Neural cell (in vitro differentiated cells): Measurements from ENCODE around the gene RHOT1. TPM values are rescaled to one million over a fixed set of nuclear protein-coding genes. Genes with fewer than 3 reads are reported as not detected.
"Not testable (repeated sequence)": the region's sequence is repeated elsewhere in the genome, so short reads cannot be mapped to it uniquely, and the experiment has no call there.

ENCODE experiments used
- H2AFZ ChIP-seq: fragments of 200-600, 300-800 bp; sonication (generic), shearing (Covaris generic); 2 replicates; pipeline ENCODE4 v1.6.0; 2014; ENCODE audit warnings: low read depth, mild to moderate bottlenecking, antibody characterized with exemption, low read length, moderate library complexity
- H3F3A ChIP-seq: fragments of 200-600 bp; shearing (Covaris generic); 2 replicates; pipeline ENCODE4 v1.6.1; 2016; ENCODE audit warnings: mild to moderate bottlenecking, moderate library complexity, mixed read lengths, antibody characterized with exemption, low read length; ENCODE audit not compliant: insufficient read depth, poor library complexity, severe bottlenecking
- H3K27ac ChIP-seq: fragments of 200-600, 300-800 bp; sonication (generic), shearing (Covaris generic); 2 replicates; pipeline ENCODE4 v1.5.1; 2014; ENCODE audit warnings: mild to moderate bottlenecking, low read length, moderate library complexity
- H3K27me3 ChIP-seq: fragments of 300-800, 200-600 bp; sonication (generic), shearing (Covaris generic); 2 replicates; pipeline ENCODE4 v1.6.0; 2014; ENCODE audit warnings: mild to moderate bottlenecking, low read depth, low read length, moderate library complexity; ENCODE audit not compliant: insufficient read depth
- H3K36me3 ChIP-seq: fragments of 300-800, 200-600 bp; sonication (generic), shearing (Covaris generic); 2 replicates; pipeline ENCODE4 v1.5.1; 2014; ENCODE audit warnings: mild to moderate bottlenecking, antibody characterized with exemption, low read length, moderate library complexity; ENCODE audit not compliant: insufficient read depth
- H3K4me2 ChIP-seq: fragments of 300-800, 200-600 bp; sonication (generic), shearing (Covaris generic); 2 replicates; pipeline ENCODE4 v1.6.0; 2014; ENCODE audit warnings: mild to moderate bottlenecking, low read length
- H3K4me3 ChIP-seq: fragments of 300-800, 200-600 bp; sonication (generic), shearing (Covaris generic); 2 replicates; pipeline ENCODE4 v1.5.1; 2014; ENCODE audit warnings: mild to moderate bottlenecking, low read length, moderate library complexity
- H3K79me2 ChIP-seq: fragments of 200-600 bp; shearing (Covaris generic); replicated peaks from 2 replicates; pipeline ENCODE4 v1.6.0; 2014; ENCODE audit warnings: mild to moderate bottlenecking, low read length, moderate library complexity; ENCODE audit not compliant: insufficient read depth
- H3K9ac ChIP-seq: fragments of 300-800, 200-600 bp; sonication (generic), shearing (Covaris generic); 2 replicates; pipeline ENCODE4 v1.6.1; 2016; ENCODE audit warnings: mild to moderate bottlenecking, low read length, mixed read lengths
- H3K9me2 ChIP-seq: fragments of 200-600 bp; shearing (Covaris generic); 2 replicates; pipeline ENCODE4 v1.6.1; 2016; ENCODE audit warnings: mild to moderate bottlenecking, low read length, mixed read lengths; ENCODE audit not compliant: insufficient read depth
- H3K9me3 ChIP-seq: fragments of 200-600, 300-800 bp; sonication (generic), shearing (Covaris generic); 2 replicates; pipeline ENCODE4 v1.6.1; 2016; ENCODE audit warnings: mild to moderate bottlenecking, mixed run types, low read length, moderate library complexity, mixed read lengths
- H4K20me1 ChIP-seq: fragments of 200-600 bp; shearing (Covaris generic); 2 replicates; pipeline ENCODE4 v1.6.1; 2016; ENCODE audit warnings: mild to moderate bottlenecking, mixed run types; ENCODE audit not compliant: insufficient read depth
- EP300 ChIP-seq: fragments of 450-650 bp; conservative IDR thresholded peaks from 2 replicates; pipeline ENCODE4 v1.6.1; 2014; ENCODE audit warnings: antibody characterized with exemption, mild to moderate bottlenecking, moderate library complexity; ENCODE audit not compliant: poor library complexity, severe bottlenecking
- EZH2 ChIP-seq: fragments of 200-600, 300-800 bp; shearing (Covaris generic), sonication (generic); IDR thresholded peaks from 2 replicates; pipeline ENCODE4 v1.6.1; 2014; ENCODE audit warnings: antibody characterized with exemption, low read length, borderline replicate concordance, mild to moderate bottlenecking; ENCODE audit not compliant: insufficient read depth, poor library complexity, severe bottlenecking
- MXI1 ChIP-seq: fragments of 450-650 bp; conservative IDR thresholded peaks from 2 replicates; pipeline ENCODE4 v1.6.1; 2014; ENCODE audit warnings: antibody characterized with exemption, mild to moderate bottlenecking; ENCODE audit not compliant: poor library complexity, severe bottlenecking
- POLR2AphosphoS5 ChIP-seq: IDR thresholded peaks from 2 replicates; pipeline ENCODE4 v1.6.1; 2012
- RAD21 ChIP-seq: fragments of 450-650 bp; conservative IDR thresholded peaks from 2 replicates; pipeline ENCODE4 v1.6.1; 2014; ENCODE audit warnings: antibody characterized with exemption, mild to moderate bottlenecking, moderate library complexity
- REST ChIP-seq: IDR thresholded peaks from 2 replicates; pipeline ENCODE4 v1.6.1; 2012; ENCODE audit warnings: borderline replicate concordance
- SMC3 ChIP-seq: fragments of 450-650 bp; conservative IDR thresholded peaks from 2 replicates; pipeline ENCODE4 v1.6.1; 2014; ENCODE audit warnings: antibody characterized with exemption, mild to moderate bottlenecking, moderate library complexity; ENCODE audit not compliant: poor library complexity
- TAF1 ChIP-seq: IDR thresholded peaks from 2 replicates; pipeline ENCODE4 v1.6.1; 2012; ENCODE audit warnings: low read depth
- polyA plus RNA-seq: library from polyadenylated mRNA; depleted of rRNA; stranded (reverse); fragments of >200 nt; gene quantifications from 2 replicates; pipeline ENCODE4 v1.2.3, GENCODE V29; 2014
- TF ChIP-seq, protein P1 (sequence below): fragments of 450-650 bp; IDR thresholded peaks from 2 replicates; pipeline ENCODE4 v1.5.1; 2014; ENCODE audit warnings: antibody characterized with exemption, mild to moderate bottlenecking, moderate library complexity; ENCODE audit not compliant: poor library complexity, severe bottlenecking

RHOT1 gene
- polyA plus RNA-seq, 1 donor from 2014 or later: 99.1 TPM

DNA sequence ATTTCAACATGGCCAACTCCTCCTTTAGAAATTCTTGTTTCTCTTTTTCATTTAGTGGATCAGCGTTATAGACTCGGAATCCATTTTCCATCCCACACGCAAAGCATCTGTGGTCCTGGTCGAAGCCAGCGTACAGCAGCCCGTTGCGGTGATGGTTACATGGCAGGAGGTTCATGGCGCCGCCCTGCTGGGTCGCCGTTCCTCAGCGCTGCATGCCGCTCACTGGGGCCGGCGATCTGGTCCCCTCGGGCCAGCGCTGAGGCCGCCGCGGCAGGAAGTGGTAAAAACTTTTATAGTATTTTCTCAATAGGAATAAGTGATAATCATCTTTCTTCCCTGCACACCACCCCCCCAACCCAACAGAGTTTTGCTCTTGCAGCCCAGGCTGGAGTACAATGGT, 29.9 kb upstream of the RHOT1 start:
- H3K27ac ChIP-seq: no peak overlapping the region
- H3K9ac ChIP-seq: no peak overlapping the region
- TF ChIP-seq POLR2AphosphoS5 (no peak), EZH2 (no peak), RAD21 (no peak), SMC3 (no peak), MXI1 (no peak), TAF1 (no peak), EP300 (no peak), REST (no peak)
- TF ChIP-seq, protein P1, sequence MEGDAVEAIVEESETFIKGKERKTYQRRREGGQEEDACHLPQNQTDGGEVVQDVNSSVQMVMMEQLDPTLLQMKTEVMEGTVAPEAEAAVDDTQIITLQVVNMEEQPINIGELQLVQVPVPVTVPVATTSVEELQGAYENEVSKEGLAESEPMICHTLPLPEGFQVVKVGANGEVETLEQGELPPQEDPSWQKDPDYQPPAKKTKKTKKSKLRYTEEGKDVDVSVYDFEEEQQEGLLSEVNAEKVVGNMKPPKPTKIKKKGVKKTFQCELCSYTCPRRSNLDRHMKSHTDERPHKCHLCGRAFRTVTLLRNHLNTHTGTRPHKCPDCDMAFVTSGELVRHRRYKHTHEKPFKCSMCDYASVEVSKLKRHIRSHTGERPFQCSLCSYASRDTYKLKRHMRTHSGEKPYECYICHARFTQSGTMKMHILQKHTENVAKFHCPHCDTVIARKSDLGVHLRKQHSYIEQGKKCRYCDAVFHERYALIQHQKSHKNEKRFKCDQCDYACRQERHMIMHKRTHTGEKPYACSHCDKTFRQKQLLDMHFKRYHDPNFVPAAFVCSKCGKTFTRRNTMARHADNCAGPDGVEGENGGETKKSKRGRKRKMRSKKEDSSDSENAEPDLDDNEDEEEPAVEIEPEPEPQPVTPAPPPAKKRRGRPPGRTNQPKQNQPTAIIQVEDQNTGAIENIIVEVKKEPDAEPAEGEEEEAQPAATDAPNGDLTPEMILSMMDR: no peak
- no peak overlapping the region for H3K4me3 ChIP-seq
- H4K20me1 ChIP-seq: no peaks in the 10 kb centered on the region
- no peaks in the 10 kb centered on the region for H3K9me2 ChIP-seq
- H3K9me3 ChIP-seq: no peaks in the 10 kb centered on the region
- H3K4me2 ChIP-seq: no peak overlapping the region
- H3K27me3 ChIP-seq: no peaks in the 10 kb centered on the region
- H2AFZ ChIP-seq: no peak overlapping the region
- H3K79me2 ChIP-seq: no peaks in the 10 kb centered on the region
- H3K36me3 ChIP-seq: no peaks in the 10 kb centered on the region
- H3F3A ChIP-seq: no peaks in the 10 kb centered on the region

DNA sequence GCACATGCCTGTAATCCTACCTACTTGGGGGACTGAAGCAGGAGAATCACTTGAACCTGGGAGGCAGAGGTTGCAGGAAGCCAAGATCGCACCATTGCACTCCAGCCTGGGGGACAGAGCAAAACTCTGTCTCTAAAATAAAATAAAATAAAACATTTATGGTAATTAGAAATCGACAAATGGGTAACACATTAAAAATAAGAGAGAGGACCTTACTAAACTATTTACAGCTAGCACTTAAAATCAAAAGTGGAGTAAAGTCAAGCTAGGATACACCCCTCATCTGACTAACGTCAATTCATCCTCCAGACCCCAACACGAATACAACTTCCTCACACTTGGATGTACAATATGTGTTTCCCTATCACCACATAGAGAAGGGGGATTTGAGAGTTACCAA, 27.8 kb upstream of the RHOT1 start:
- Histone ChIP-seq H3F3A (no peaks in the 10 kb centered on the region), H3K4me2 (no peak overlapping the region), H3K9me2 (no peaks in the 10 kb centered on the region), H4K20me1 (no peaks in the 10 kb centered on the region), H3K79me2 (no peaks in the 10 kb centered on the region), H3K9ac (no peak overlapping the region), H2AFZ (no peak overlapping the region), H3K27ac (no peak overlapping the region), H3K4me3 (no peak overlapping the region), H3K36me3 (no peaks in the 10 kb centered on the region), H3K9me3 (no peaks in the 10 kb centered on the region), H3K27me3 (no peaks in the 10 kb centered on the region)
- TF ChIP-seq POLR2AphosphoS5: no peak
- TF ChIP-seq MXI1: no peak
- no peak for TF ChIP-seq REST
- TF ChIP-seq EP300: no peak
- TF ChIP-seq, protein P1: no peak
- TF ChIP-seq SMC3: no peak
- TF ChIP-seq TAF1: no peak
- no peak for TF ChIP-seq RAD21
- TF ChIP-seq EZH2: no peak

DNA sequence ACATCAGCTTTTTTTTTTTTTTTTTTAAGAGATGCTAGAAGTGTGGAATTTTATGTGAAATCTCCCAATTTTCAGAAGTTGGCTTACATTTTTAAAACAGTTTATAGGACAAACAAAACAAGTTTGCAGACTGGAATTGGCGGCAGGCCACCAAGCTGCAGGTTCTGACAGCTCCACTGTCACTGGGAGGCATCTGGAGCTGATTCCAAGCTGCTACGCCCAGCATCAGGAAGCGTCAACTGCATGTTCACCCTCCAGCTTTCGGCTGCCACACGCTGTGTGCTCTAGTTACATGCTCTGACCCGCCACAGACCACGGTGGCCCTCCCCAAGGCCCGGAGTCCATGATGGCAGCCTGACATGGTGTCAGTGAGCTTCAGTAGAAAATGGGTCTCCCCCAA, 26.8 kb upstream of the RHOT1 start:
- not testable (repeated sequence) for H2AFZ ChIP-seq, H3F3A ChIP-seq, H3K9me3 ChIP-seq, H4K20me1 ChIP-seq, H3K9ac ChIP-seq, H3K4me2 ChIP-seq, H3K27me3 ChIP-seq, H3K9me2 ChIP-seq, H3K4me3 ChIP-seq, H3K27ac ChIP-seq, H3K36me3 ChIP-seq, H3K79me2 ChIP-seq
